A673 (cell line): ENCODE data around the gene ENDOD1.

Experiments used
- EZH2 ChIP-seq: fragments of 200-600 bp; sonication (generic); IDR thresholded peaks from 2 replicates; pipeline ENCODE4 v1.6.1; 2017; ENCODE audit warnings: borderline replicate concordance, low read depth, mild to moderate bottlenecking, mixed read lengths, antibody characterized with exemption, low read length; ENCODE audit not compliant: poor library complexity, severe bottlenecking
- TF ChIP-seq, protein P1 (sequence below): fragments of 300-800, 200-600 bp; sonication (generic); conservative IDR thresholded peaks from 2 replicates; pipeline ENCODE4 v1.5.1; 2017; ENCODE audit warnings: low read depth, mild to moderate bottlenecking, antibody characterized with exemption, low read length, moderate library complexity, mixed read lengths

- TF ChIP-seq, protein P1, sequence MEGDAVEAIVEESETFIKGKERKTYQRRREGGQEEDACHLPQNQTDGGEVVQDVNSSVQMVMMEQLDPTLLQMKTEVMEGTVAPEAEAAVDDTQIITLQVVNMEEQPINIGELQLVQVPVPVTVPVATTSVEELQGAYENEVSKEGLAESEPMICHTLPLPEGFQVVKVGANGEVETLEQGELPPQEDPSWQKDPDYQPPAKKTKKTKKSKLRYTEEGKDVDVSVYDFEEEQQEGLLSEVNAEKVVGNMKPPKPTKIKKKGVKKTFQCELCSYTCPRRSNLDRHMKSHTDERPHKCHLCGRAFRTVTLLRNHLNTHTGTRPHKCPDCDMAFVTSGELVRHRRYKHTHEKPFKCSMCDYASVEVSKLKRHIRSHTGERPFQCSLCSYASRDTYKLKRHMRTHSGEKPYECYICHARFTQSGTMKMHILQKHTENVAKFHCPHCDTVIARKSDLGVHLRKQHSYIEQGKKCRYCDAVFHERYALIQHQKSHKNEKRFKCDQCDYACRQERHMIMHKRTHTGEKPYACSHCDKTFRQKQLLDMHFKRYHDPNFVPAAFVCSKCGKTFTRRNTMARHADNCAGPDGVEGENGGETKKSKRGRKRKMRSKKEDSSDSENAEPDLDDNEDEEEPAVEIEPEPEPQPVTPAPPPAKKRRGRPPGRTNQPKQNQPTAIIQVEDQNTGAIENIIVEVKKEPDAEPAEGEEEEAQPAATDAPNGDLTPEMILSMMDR: no peak
- TF ChIP-seq EZH2: no peak
Measured at GRCh38 chr11:95100856-95101507, 11.3 kb downstream of the ENDOD1 start.
